Measurements from ENCODE around the gene ABCA2. TPM values are rescaled to one million over a fixed set of nuclear protein-coding genes. Genes with fewer than 3 reads are reported as not detected.

Gene ABCA2
- 7.9 and 15.7 TPM in 2 replicates for total RNA-seq

DNA sequence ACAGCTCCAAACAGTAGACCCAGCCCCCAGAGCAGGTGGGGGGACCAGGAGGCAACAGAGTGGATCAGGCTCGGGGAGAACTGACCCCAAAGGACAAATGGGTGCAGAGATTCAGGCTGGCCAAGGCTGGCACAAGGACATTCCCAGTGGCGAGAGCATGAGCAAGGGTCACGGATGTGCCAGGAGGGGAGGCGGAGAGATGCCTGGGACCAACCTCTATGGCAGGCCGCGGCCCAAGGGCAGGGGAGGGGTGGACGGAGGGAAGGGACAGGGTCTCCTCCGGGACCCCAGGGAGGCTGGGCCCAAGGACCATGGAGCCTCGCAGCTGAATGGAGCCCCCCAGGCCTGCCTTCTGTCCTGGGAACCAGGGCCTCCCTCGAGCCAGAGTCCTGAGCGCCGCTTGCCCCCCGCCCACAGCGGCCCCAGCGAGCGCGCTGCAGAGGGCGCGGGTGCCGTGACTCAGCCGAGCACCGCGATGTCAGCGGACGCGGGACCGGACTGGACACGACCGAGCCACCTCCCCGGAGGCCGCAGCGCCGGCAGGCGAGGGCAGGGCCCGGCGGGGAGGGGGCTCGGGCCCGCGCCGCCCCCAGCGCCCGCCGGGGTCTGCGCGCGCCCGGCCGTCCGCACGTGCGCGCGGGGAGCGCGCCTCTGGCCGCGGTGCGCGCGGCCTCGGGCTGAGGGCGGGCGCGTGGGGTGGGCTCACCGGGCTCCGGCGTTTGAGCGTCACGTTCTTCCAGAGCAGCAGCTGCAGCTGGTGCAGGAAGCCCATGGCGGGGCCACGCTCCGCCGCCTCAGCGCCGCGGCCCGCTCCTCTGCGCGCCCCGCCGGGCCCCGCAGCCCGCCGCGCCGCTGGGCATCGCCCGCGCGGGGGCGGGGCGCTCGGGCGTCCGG is at the start of gene ABCA2:
ABCA2 (minus strand) TSS at position 869 of the 894 bp plus-strand sequence; CDS start at position 772, 97 bp downstream.
- DNase-seq (ENCODE audit: low read depth, low spot score), result no peak

GRCh38 chr9:137077010-137077747 is 49.1 kb upstream of the ABCA2 start, which contains the start of gene UAP1L1:
UAP1L1 (plus strand) TSS chr9:137077517; CDS start chr9:137077533, 16 bp downstream.
- DNase-seq (ENCODE audit: low read depth, low spot score), result no peak

GRCh38 chr9:137076636-137077009 is 48.6 kb upstream of the ABCA2 start:
- DNase-seq (ENCODE audit: low read depth, low spot score), result no peak

GRCh38 chr9:137075275-137075775 is 47.3 kb upstream of the ABCA2 start:
- DNase-seq (ENCODE audit: low read depth, low spot score), result no peak

DNA sequence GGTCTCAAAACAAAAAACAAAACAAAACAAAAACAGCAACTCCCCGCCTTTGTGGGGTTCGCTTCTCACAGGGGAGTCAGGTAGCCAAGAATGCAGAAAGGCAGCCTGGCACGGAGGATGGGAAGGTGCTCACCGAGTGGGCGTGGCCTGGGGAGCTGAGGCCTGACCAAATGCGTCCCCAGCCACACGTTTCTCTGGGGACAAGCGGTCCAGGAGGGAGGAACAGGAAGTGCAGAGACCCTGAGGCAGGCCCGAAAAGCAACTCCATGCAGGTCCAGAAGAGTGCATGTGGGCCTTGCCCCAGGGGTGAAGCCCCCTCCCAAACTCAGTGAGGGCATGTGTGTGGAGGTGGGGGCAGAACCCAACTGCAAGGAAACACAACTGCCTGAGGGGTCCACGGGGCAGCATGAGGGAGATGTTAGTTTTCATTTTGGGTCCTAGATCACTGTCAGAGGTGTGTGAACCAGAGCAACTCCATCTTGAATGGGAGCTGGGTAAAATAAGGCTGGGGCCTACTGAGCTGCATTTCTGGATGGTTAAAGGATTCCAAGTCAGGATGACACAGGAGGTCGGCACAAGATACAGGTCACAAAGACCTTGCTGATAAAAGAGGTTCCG is 46.7 kb upstream of the ABCA2 start:
- no peak for DNase-seq (ENCODE audit: low read depth, low spot score)

DNA sequence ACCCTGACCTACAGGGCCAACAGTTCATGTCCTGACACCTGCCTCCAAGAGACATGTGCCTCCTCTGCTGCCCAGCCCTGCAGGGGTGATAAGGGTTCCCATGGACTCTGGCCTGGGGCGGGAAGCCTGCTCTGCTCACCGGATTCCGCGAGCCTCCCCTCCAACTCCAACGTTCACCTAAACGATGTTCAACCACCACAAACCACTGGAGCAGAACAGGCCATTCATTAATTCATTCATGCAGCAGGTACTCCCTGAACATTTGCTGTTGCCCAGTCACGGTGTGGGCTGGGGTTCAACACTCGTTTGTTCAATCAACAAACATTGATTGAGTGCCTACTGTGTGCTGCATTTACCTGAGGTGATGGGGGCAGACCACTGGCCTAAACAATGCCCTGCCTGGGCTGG is 46.0 kb upstream of the ABCA2 start:
- no peak for DNase-seq (ENCODE audit: low read depth, low spot score)

- DNase-seq (ENCODE audit: low read depth, low spot score), result no peak
These were observed 43.2 kb upstream of the ABCA2 start for GRCh38 chr9:137071282-137071681.

DNA sequence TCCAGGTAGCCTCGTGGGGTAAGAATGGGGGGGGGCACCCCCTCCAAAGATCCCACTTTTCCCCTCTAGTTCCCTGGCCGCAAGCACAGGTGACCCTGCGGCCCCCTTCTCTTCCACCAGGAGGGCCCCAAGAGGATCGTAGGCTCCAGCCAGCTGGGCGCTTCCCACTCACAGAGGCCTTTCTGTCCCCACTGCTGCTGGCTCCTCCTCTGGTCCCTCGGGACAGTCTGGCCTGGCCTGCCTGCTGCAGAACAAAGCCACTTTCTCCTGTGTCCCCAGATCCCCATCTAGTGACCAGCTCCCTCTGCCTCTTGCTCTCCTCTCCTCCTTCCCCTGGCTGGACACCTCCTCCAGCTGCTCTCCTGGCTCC is 42.9 kb upstream of the ABCA2 start:
- no peak for DNase-seq (ENCODE audit: low read depth, low spot score)

DNA sequence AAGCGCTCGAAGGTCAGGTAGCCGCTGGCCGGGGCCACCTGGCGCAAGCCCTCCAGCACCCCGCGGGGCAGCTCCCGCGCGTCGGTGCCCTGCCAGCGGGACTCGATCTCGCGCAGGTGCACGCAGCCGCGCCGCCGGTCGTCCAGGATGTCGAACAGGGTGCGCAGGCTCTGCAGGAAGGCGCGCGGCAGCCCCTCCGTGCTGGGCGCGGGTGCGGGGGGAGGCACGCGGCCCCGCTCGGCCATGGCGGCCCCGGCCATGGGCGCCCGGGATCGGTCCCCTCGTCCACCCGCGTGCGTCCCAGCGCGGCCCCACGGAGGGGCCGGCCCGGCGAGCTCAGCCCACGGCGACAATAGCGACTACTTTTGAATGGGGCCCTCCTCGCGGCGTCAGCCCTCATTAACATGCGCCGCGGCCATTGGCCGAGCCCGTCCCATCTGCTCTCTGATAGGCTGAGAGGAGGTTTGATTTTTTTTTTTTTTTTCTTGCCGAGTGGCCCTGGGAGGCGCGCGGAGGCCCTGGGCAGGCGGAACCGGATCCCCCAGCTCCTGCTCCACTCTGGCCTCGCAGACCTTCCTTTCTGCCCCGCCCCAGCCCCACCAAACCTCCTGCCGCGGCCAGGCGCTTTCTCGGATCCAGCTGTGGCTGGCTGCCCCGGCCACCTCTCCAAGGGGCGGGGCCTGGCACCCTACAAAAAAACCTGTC is 42.3 kb upstream of the ABCA2 start, which contains the start of gene SAPCD2:
SAPCD2 (minus strand) TSS at position 357 of the 705 bp plus-strand sequence; CDS start at position 260, 97 bp downstream.
- DNase-seq (ENCODE audit: low read depth, low spot score), result peak; percentile 44

DNA sequence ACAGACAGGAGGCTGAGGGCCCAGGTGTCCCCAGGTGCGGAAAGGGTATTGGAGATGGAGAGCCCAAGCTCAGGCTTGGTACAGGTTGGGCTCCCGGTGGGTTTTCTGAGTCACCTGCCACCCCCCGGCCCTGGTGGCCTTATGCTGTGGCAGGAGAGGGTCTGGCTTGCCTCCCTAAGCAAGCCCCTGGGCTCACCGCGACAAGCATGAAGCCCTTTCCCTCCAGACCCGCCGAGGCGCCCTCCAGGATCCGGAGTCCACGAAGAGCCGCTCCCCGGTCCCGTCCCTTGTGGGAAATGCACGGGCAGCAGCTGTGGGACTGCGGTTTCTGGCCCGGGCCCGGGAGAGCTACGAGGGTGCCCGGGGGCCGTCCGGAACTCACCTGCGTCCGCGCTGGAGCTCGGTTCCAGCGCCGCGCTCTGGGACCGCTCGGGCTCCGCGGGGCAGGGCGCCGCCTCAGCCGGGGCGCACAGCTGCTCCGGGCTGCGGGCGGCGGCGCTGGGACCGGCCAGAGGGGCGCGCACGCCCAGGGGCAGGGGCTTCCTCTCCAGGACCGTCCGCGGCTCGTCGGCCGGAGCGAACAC is 41.6 kb upstream of the ABCA2 start:
- no peak for DNase-seq (ENCODE audit: low read depth, low spot score)

- no peak for DNase-seq (ENCODE audit: low read depth, low spot score)
These were observed 40.8 kb upstream of the ABCA2 start for GRCh38 chr9:137068539-137069507.

DNA sequence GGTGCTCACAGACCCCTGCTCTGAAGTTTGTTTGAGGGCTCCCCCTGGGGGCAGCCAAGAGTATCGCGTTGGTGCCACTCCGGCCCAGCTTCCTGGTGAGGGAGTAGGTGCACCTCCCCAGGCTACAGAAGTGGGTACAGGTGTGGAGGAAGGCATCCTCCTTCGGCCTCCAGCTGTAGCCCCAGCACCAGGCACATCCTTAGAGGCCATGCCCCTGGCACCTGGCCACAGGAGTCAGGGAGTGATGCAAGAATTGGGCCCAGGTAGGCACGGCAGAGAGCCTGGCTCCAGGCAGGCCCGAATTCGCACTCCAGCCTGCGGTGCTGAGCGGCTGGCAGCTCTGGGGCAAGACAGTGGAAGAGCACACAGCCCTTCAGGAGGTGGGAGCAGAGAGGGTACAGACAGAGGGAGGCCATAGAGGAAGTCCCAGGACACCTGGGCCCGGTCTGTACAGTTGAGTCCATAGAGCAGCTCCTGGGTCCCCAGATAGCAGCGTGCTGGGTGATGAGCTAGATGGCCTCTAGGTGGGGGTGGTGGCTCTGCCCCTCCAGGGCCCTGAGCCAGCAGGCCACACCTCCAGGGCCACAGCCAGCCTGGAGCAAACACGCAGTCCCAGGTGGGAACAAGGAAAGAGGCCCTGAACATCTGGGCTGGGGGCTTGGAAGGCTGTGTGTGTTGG is 40.0 kb upstream of the ABCA2 start:
- DNase-seq (ENCODE audit: low read depth, low spot score), result peak; percentile 52

DNA sequence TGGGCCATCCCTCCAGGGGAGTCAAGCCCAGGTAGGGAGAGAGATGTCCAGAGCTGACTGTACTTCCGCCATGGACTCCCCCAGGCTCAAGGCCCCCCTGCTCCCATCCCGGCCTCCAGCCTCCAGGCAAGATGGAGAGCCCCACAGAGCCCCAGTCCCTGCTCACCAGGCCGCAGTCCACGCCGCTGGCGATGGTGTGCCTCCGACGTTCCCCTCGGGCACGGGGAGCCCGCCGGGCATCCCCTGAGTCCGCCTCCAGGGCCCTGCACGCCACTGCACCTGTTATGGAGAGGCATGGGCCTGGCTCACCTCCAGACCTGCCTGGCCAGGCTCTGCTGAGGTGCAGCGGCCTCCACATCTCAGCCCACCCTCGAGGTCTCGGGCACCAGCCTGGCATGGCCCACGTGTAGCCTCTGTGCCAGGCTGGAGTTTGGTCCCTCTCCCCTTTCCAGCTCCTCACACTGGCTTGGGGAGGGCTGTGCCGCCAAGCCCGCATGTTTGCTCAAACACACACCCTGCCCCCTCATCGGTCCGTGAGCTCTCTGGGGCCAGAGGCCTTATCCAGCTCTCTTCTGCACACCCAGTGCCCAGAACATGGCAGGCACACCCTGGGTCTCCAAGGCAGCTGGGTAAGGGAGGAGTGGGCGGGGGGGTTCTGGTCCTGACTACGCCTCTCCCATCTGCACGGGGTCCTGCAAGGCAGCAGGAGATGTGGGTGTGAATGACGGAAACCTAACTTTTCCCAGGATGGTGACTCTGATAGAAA is 38.2 kb upstream of the ABCA2 start:
- no peak for DNase-seq (ENCODE audit: low read depth, low spot score)

- DNase-seq (ENCODE audit: low read depth, low spot score), result no peak
These were observed 37.4 kb upstream of the ABCA2 start for GRCh38 chr9:137065336-137065967.

GRCh38 chr9:137064880-137065164 is 36.8 kb upstream of the ABCA2 start:
- DNase-seq (ENCODE audit: low read depth, low spot score), result no peak

- DNase-seq (ENCODE audit: low read depth, low spot score), result no peak
These were observed 36.2 kb upstream of the ABCA2 start for GRCh38 chr9:137064027-137064879.
